ENCODE results near the gene RTF1.

RTF1 gene

GRCh38 chr15:41512940-41513505 lies 96.1 kb downstream of the RTF1 start:
- peak overlapping the region; percentile 9; the same call in 1 of the 2 replicates for H3K4me3 ChIP-seq (ENCODE audit: low read length)
- no peak for TF ChIP-seq ZNF274 (IDR thresholded peaks at IDR 0.05; ENCODE audit: low read depth, low read length)

GRCh38 chr15:41513506-41514227 lies 96.8 kb downstream of the RTF1 start, which contains the start of gene LTK:
Gene LTK (minus strand): TSS chr15:41513827. CDS start chr15:41513709, 118 bp downstream.
- peak within 1 kb of the TSS; percentile 9; the same call in 1 of the 2 replicates for H3K4me3 ChIP-seq (ENCODE audit: low read length)
- TF ChIP-seq ZNF274 (IDR thresholded peaks at IDR 0.05; ENCODE audit: low read depth, low read length): no peak

GRCh38 chr15:41517895-41518449 lies 101.1 kb downstream of the RTF1 start:
- no peak overlapping the region for H3K4me3 ChIP-seq (ENCODE audit: low read length)
- TF ChIP-seq ZNF274 (IDR thresholded peaks at IDR 0.05; ENCODE audit: low read depth, low read length): no peak

- no peak overlapping the region for H3K4me3 ChIP-seq (ENCODE audit: low read length)
- TF ChIP-seq ZNF274 (IDR thresholded peaks at IDR 0.05; ENCODE audit: low read depth, low read length): no peak
Measured at GRCh38 chr15:41520636-41521035, 103.7 kb downstream of the RTF1 start.

- TF ChIP-seq ZNF274 (IDR thresholded peaks at IDR 0.05; ENCODE audit: low read depth, low read length): no peak
- no peak overlapping the region for H3K4me3 ChIP-seq (ENCODE audit: low read length)
Measured at GRCh38 chr15:41521614-41522013, 104.7 kb downstream of the RTF1 start.

GRCh38 chr15:41523097-41523496 lies 106.2 kb downstream of the RTF1 start:
- TF ChIP-seq ZNF274 (IDR thresholded peaks at IDR 0.05; ENCODE audit: low read depth, low read length): no peak
- no peak overlapping the region for H3K4me3 ChIP-seq (ENCODE audit: low read length)

- H3K4me3 ChIP-seq (ENCODE audit: low read length): no peak overlapping the region
- TF ChIP-seq ZNF274 (IDR thresholded peaks at IDR 0.05; ENCODE audit: low read depth, low read length): no peak
Measured at GRCh38 chr15:41530363-41530956, 113.6 kb downstream of the RTF1 start.

Measured in GM08714 (cell line).